HG02763 (cell line): ENCODE data around the gene SMG9.

ENCODE experiments used
- ATAC-seq: cut with Tn5 transposase; IDR thresholded peaks from one replicate; pipeline ENCODE4 v1.9.1; 2021; ENCODE audit warnings: mild to moderate bottlenecking, moderate library complexity; ENCODE audit not compliant: unreplicated experiment

The SMG9 gene

GRCh38 chr19:43759515-43759914 lies 4.8 kb upstream of the SMG9 start:
- ATAC-seq, result no peak

GRCh38 chr19:43755256-43755801 lies 567 bp upstream of the SMG9 start:
- no peak for ATAC-seq

GRCh38 chr19:43754253-43754502 lies 584 bp downstream of the SMG9 start:
- no peak for ATAC-seq

GRCh38 chr19:43752287-43752875 lies 2.4 kb downstream of the SMG9 start:
- no peak for ATAC-seq

- no peak for ATAC-seq
Measured at GRCh38 chr19:43751466-43752220, 3.1 kb downstream of the SMG9 start.

GRCh38 chr19:43749898-43750297 lies 4.9 kb downstream of the SMG9 start:
- no peak for ATAC-seq

- no peak for ATAC-seq
Measured at GRCh38 chr19:43749152-43749551, 5.6 kb downstream of the SMG9 start.

- no peak for ATAC-seq
Measured at GRCh38 chr19:43748685-43749084, 6.1 kb downstream of the SMG9 start.

GRCh38 chr19:43748205-43748594 lies 6.6 kb downstream of the SMG9 start:
- no peak for ATAC-seq

- no peak for ATAC-seq
Measured at GRCh38 chr19:43747557-43748204, 7.1 kb downstream of the SMG9 start.

- no peak for ATAC-seq
Measured at GRCh38 chr19:43743059-43743458, 11.7 kb downstream of the SMG9 start.

GRCh38 chr19:43741075-43741825 lies 13.5 kb downstream of the SMG9 start:
- ATAC-seq, result no peak

GRCh38 chr19:43739439-43740235 lies 15.1 kb downstream of the SMG9 start:
- ATAC-seq, result no peak

- ATAC-seq, result no peak
Measured at GRCh38 chr19:43738780-43739211, 16.0 kb downstream of the SMG9 start.

- ATAC-seq, result no peak
Measured at GRCh38 chr19:43735957-43736356, 18.8 kb downstream of the SMG9 start.

- ATAC-seq, result no peak
Measured at GRCh38 chr19:43735013-43735412, 19.7 kb downstream of the SMG9 start.

- no peak for ATAC-seq
Measured at GRCh38 chr19:43731846-43732245, 22.9 kb downstream of the SMG9 start.

- ATAC-seq, result no peak
Measured at GRCh38 chr19:43731346-43731745, 23.4 kb downstream of the SMG9 start.

GRCh38 chr19:43729919-43730318 lies 24.8 kb downstream of the SMG9 start:
- no peak for ATAC-seq

GRCh38 chr19:43727593-43727853 lies 27.2 kb downstream of the SMG9 start:
- no peak for ATAC-seq
